IMR-90 (cell line): ENCODE measurements around the gene STARD3. TPM values are rescaled to one million over a fixed set of nuclear protein-coding genes. Genes with fewer than 3 reads are reported as not detected.

ENCODE experiments used
- ATAC-seq: fragments of 200-7000 bp; cut with Tn5 transposase; 2 replicates; pipeline ENCODE4 v1.9.1; 2020; ENCODE audit warnings: low read depth, mild to moderate bottlenecking, moderate library complexity
- BruUV-seq: library from RNA; stranded (reverse); fragments of 400-500 nt; replicated peaks from 2 replicates; lab custom pipeline; 2021; lab: Mats Ljungman, UMichigan
- CTCF ChIA-PET: fragments of 300-600 bp; formaldehyde crosslinking; extraction: SDS; loops from one replicate; lab custom pipeline; 2021; ENCODE audit warnings: antibody characterized with exemption; lab: Yijun Ruan, JAX
- POLR2A ChIA-PET: fragments of 300-600 bp; sonication (Branson Sonifier 250); formaldehyde crosslinking; loops from one replicate; lab custom pipeline; 2022; ENCODE audit warnings: antibody characterized with exemption; ENCODE audit not compliant: unreplicated experiment; lab: Charles Lee
- DNase-seq: peaks from one replicate; pipeline ENCODE4 v3.0.0; 2013
- H2AFZ ChIP-seq: replicated peaks from 2 replicates; pipeline ENCODE3; 2013; ENCODE audit warnings: low read length, mild to moderate bottlenecking; ENCODE audit not compliant: poor library complexity
- H2AK5ac ChIP-seq: 2 replicates; pipeline ENCODE4 v1.6.1; 2013; ENCODE audit warnings: low read depth, low read length, inconsistent platforms
- H2AK9ac ChIP-seq: replicated peaks from 2 replicates; pipeline ENCODE3; 2013; ENCODE audit warnings: mild to moderate bottlenecking, low read depth, low read length, moderate library complexity; ENCODE audit not compliant: poor library complexity
- H2BK120ac ChIP-seq: 2 replicates; pipeline ENCODE4 v1.6.1; 2013; ENCODE audit warnings: low read depth, low read length, inconsistent platforms
- H2BK15ac ChIP-seq: 3 replicates; pipeline ENCODE4 v1.6.1; 2013; ENCODE audit warnings: low read depth, low read length, inconsistent platforms
- H2BK20ac ChIP-seq: 2 replicates; pipeline ENCODE4 v1.6.1; 2013; ENCODE audit warnings: low read depth, mild to moderate bottlenecking, inconsistent platforms, low read length, moderate library complexity
- H2BK5ac ChIP-seq: 2 replicates; pipeline ENCODE4 v1.6.1; 2013; ENCODE audit warnings: mild to moderate bottlenecking, low read depth, low read length, inconsistent platforms; ENCODE audit not compliant: poor library complexity, severe bottlenecking
- H3K14ac ChIP-seq: replicated peaks from 2 replicates; pipeline ENCODE4 v1.6.1; 2013; ENCODE audit warnings: low read depth, low read length, inconsistent platforms
- H3K18ac ChIP-seq: 2 replicates; pipeline ENCODE4 v1.6.1; 2013; ENCODE audit warnings: low read depth, low read length, control low read depth
- H3K23ac ChIP-seq: 2 replicates; pipeline ENCODE4 v1.6.1; 2013; ENCODE audit warnings: low read depth, low read length, inconsistent platforms
- H3K27ac ChIP-seq: 2 replicates; pipeline ENCODE4 v1.5.1; 2013; ENCODE audit warnings: mild to moderate bottlenecking, control low read depth, low read length; ENCODE audit not compliant: insufficient read depth
- H3K27me3 ChIP-seq: 2 replicates; pipeline ENCODE4 v1.6.1; 2013; ENCODE audit warnings: low read length; ENCODE audit not compliant: control insufficient read depth, insufficient read depth
- H3K36me3 ChIP-seq: 2 replicates; pipeline ENCODE4 v1.6.1; 2013; ENCODE audit warnings: low read length, mixed read lengths; ENCODE audit not compliant: control insufficient read depth, insufficient read depth
- H3K4ac ChIP-seq: 2 replicates; pipeline ENCODE4 v1.6.1; 2013; ENCODE audit warnings: low read depth, low read length, inconsistent platforms
- H3K4me1 ChIP-seq: 2 replicates; pipeline ENCODE4 v1.6.1; 2013; ENCODE audit warnings: low read length, mixed read lengths; ENCODE audit not compliant: control insufficient read depth, insufficient read depth
- H3K4me2 ChIP-seq: 2 replicates; pipeline ENCODE4 v1.6.1; 2013; ENCODE audit warnings: low read depth, mild to moderate bottlenecking, control low read depth, low read length, moderate library complexity
- H3K4me3 ChIP-seq: 2 replicates; pipeline ENCODE4 v1.5.1; 2013; ENCODE audit warnings: low read depth, mild to moderate bottlenecking, control low read depth, low read length, moderate library complexity; ENCODE audit not compliant: insufficient read depth
- H3K56ac ChIP-seq: 2 replicates; pipeline ENCODE4 v1.6.1; 2013; ENCODE audit warnings: low read length, inconsistent platforms; ENCODE audit not compliant: insufficient read depth; ENCODE audit errors: extremely low read depth
- H3K79me1 ChIP-seq, 2 experiments: 2 replicates each; pipeline ENCODE4 v1.6.1; 2013; ENCODE audit warnings: low read length in 2 of 2, inconsistent platforms in 1 of 2, low read depth in 1 of 2
- H3K9ac ChIP-seq: 2 replicates; pipeline ENCODE4 v1.6.1; 2013; ENCODE audit warnings: low read depth, low read length, control low read depth
- H3K9me1 ChIP-seq: 2 replicates; pipeline ENCODE4 v1.6.1; 2013; ENCODE audit warnings: low read length, inconsistent platforms; ENCODE audit not compliant: insufficient read depth
- H3K9me3 ChIP-seq: 2 replicates; pipeline ENCODE4 v1.6.1; 2013; ENCODE audit warnings: low read length; ENCODE audit not compliant: control insufficient read depth, insufficient read depth
- H4K20me1 ChIP-seq: 2 replicates; pipeline ENCODE4 v1.6.1; 2013; ENCODE audit warnings: low read length, inconsistent platforms; ENCODE audit not compliant: insufficient read depth
- H4K5ac ChIP-seq: 2 replicates; pipeline ENCODE4 v1.6.1; 2013; ENCODE audit warnings: mild to moderate bottlenecking, low read depth, low read length, control low read depth
- H4K8ac ChIP-seq, 2 experiments: 2 replicates each; pipeline ENCODE4 v1.6.1; 2013; ENCODE audit warnings: low read depth in 2 of 2, low read length in 2 of 2, control low read depth in 1 of 2, inconsistent platforms in 1 of 2
- H4K91ac ChIP-seq: 2 replicates; pipeline ENCODE4 v1.6.1; 2013; ENCODE audit warnings: low read depth, low read length, inconsistent platforms; ENCODE audit not compliant: insufficient read depth
- CHD1 ChIP-seq: IDR thresholded peaks from 2 replicates; pipeline ENCODE4 v1.6.1; 2012; ENCODE audit warnings: low read depth, low read length, improper control_type of control experiment
- CTCF ChIP-seq: conservative IDR thresholded peaks from 2 replicates; pipeline ENCODE4 v1.5.1; 2012; ENCODE audit warnings: mild to moderate bottlenecking, low read depth, low read length, improper control_type of control experiment
- POLR2A ChIP-seq: IDR thresholded peaks from 2 replicates; pipeline ENCODE4 v1.6.1; 2012; ENCODE audit warnings: mild to moderate bottlenecking, low read depth, low read length
- USF2 ChIP-seq: fragments of 150-350 bp; IDR thresholded peaks from 2 replicates; pipeline ENCODE4 v1.6.1; 2017; ENCODE audit warnings: mild to moderate bottlenecking, antibody characterized with exemption, low read length, low read depth
- WGBS, 2 experiments: methylation state at CpG; one replicate each; pipeline versions ENCODE4 v1.1.5 to v1.1.7; 2013; ENCODE audit warnings: missing lambda C conversion rate in 2 of 2; ENCODE audit not compliant: insufficient read length in 1 of 2; ENCODE audit errors: extremely low coverage in 2 of 2; 5-methylcytosine and 5-hydroxymethylcytosine counted together
- dilution Hi-C: fragments of 300-500 bp; cut with HindIII; formaldehyde crosslinking; loops from one replicate; pipeline ENCODE4 v1.14.3; 2018; ENCODE audit warnings: low sequenced_read_pairs; ENCODE audit not compliant: unreplicated experiment
- in situ Hi-C: fragments of 300-500 bp; cut with MboI; formaldehyde crosslinking; loops from 3 replicates; pipeline ENCODE4 v1.14.3; 2019; ENCODE audit warnings: low sequenced_read_pairs, inconsistent platforms, mixed read lengths
- intact Hi-C: fragments of 100-400 bp; cut with micrococcal nuclease; formaldehyde crosslinking; loops from 2 replicates; pipeline ENCODE4 v1.10.0; 2022
- polyA plus RNA-seq, 3 experiments: library from polyadenylated mRNA; depleted of rRNA; stranded (reverse); fragments of >200 nt; gene quantifications; 2 replicates each; pipeline ENCODE4 v1.2.3, GENCODE V29; 2012; ENCODE audit warnings: low replicate concordance in 1 of 3
- total RNA-seq: library from RNA; depleted of rRNA; stranded (reverse); fragments of >200 nt; gene quantifications from 2 replicates; pipeline ENCODE4 v1.2.3, GENCODE V29; 2012

STARD3 gene
- total and polyA plus RNA-seq, 2 of the 4 experiments (the other 2 are of a cell fraction): 8.1 to 50.4 TPM

- H3K36me3 ChIP-seq: peaks cover 7% of the 10 kb centered on the region
- ATAC-seq (peak; percentile 98), DNase-seq (peak; percentile 89)
- H3K4me2 ChIP-seq: peak within 1 kb of the TSS; percentile 95
- peaks cover 9% of the 10 kb centered on the region for H3K4me1 ChIP-seq
- 0 to 100% methylated on average over 1 to 10 of the region's 45 CpGs for WGBS, 2 experiments
- peak within 1 kb of the TSS; percentile 66 for H3K23ac ChIP-seq
- H4K5ac ChIP-seq: peak within 1 kb of the TSS; percentile 98
- in situ Hi-C loops (no loop called here), dilution Hi-C loops (no loop called here), intact Hi-C loops (no loop called here)
- no peaks in the 10 kb centered on the region for H4K20me1 ChIP-seq
- peak within 1 kb of the TSS; percentile 60 for H3K18ac ChIP-seq
- peak within 1 kb of the TSS; percentile 91 for H2AFZ ChIP-seq
- H3K27me3 ChIP-seq: no peaks in the 10 kb centered on the region
- H3K79me1 ChIP-seq: peaks cover 8 to 16% of the 10 kb centered on the region in 2 experiments
- CTCF ChIA-PET: interaction anchor here (1.0 to 2.3 kb wide), 6 partner anchors 12 to 66 kb away, joined by 3 to 7 read pairs (median 4); partner anchors contain the start of gene ERBB2
- peak within 1 kb of the TSS; percentile 81 for H3K4me3 ChIP-seq
- peak within 1 kb of the TSS; percentile 43; the same call in 1 of the 3 replicates for H2BK15ac ChIP-seq
- H3K9me3 ChIP-seq: no peaks in the 10 kb centered on the region
- peak within 1 kb of the TSS; percentile 93 for H3K4ac ChIP-seq
- H2BK20ac ChIP-seq: peak within 1 kb of the TSS; percentile 59
- TF ChIP-seq CHD1 (0 out of 2 replicates have a peak, but pooled peaks have one; percentile 81), POLR2A (peak; percentile 63; the same call in 1 of the 2 replicates), USF2 (no peak), CTCF (0 out of 2 replicates have a peak, but pooled peaks have one; percentile 13)
- peak within 1 kb of the TSS; percentile 83 for H2AK9ac ChIP-seq
- peaks cover 8% of the 10 kb centered on the region for H3K9me1 ChIP-seq
- H3K9ac ChIP-seq: peak within 1 kb of the TSS; percentile 87
- H2BK5ac ChIP-seq: peak within 1 kb of the TSS; percentile 91
- peak within 1 kb of the TSS; percentile 87 for H2BK120ac ChIP-seq
- H4K8ac ChIP-seq: peak within 1 kb of the TSS; percentile 98 to 99
- POLR2A ChIA-PET: interaction anchor here (0.6 to 1.0 kb wide), 4 partner anchors 9 to 296 kb away, joined by 3 to 7 read pairs (median 4); partner anchors contain the start of gene ERBB2
- BruUV-seq: TSS peak; percentile 93
- peak within 1 kb of the TSS; percentile 96 for H3K27ac ChIP-seq
- H3K14ac ChIP-seq: peak within 1 kb of the TSS; percentile 78
- H4K91ac ChIP-seq: peak within 1 kb of the TSS; percentile 88
- peak within 1 kb of the TSS; percentile 50 for H2AK5ac ChIP-seq
- peak within 1 kb of the TSS; percentile 61 for H3K56ac ChIP-seq
Measured at GRCh38 chr17:39687546-39688474, 50.9 kb downstream of the STARD3 start, which contains the start of gene PGAP3. Gene PGAP3 (minus strand): TSS chr17:39688057. CDS start chr17:39688014, 43 bp downstream.
